H1 (cell line): ENCODE measurements around the gene TTC6. TPM values are rescaled to one million over a fixed set of nuclear protein-coding genes. Genes with fewer than 3 reads are reported as not detected.

ENCODE experiments used
- CTCF ChIA-PET: fragments of 300-600 bp; sonication (Branson Sonifier 250); formaldehyde crosslinking; loops from one replicate; lab custom pipeline; 2021; ENCODE audit not compliant: partially characterized antibody; lab: Charles Lee
- POLR2A ChIA-PET: fragments of 300-600 bp; sonication (Branson Sonifier 250); formaldehyde crosslinking; loops from one replicate; lab custom pipeline; 2021; ENCODE audit warnings: inconsistent platforms; ENCODE audit not compliant: partially characterized antibody; lab: Charles Lee
- DNase-seq, 2 experiments: peaks; one replicate each; pipeline versions ENCODE4 v3.0.0 to v3.0.0-alpha.2; 2010 to 2022; ENCODE audit warnings: low spot score in 2 of 2, low read depth in 1 of 2, mixed read lengths in 1 of 2
- FAIRE-seq: peaks from 2 replicates; lab custom pipeline; 2011; peaks lifted over from hg19 to GRCh38; lab: Jason Lieb, UNC
- H2AFZ ChIP-seq: 2 replicates; pipeline ENCODE4 v1.8.1; 2012; ENCODE audit warnings: low read length, inconsistent platforms
- H2AK5ac ChIP-seq: 2 replicates; pipeline ENCODE4 v1.6.1; 2013; ENCODE audit warnings: low read depth, low read length
- H2BK120ac ChIP-seq: replicated peaks from 2 replicates; pipeline ENCODE3; 2013; ENCODE audit warnings: low read depth, low read length, inconsistent platforms
- H2BK12ac ChIP-seq: 2 replicates; pipeline ENCODE4 v1.6.1; 2013; ENCODE audit warnings: low read depth, low read length
- H2BK15ac ChIP-seq: 2 replicates; pipeline ENCODE4 v1.6.1; 2013; ENCODE audit warnings: low read length
- H2BK20ac ChIP-seq: 2 replicates; pipeline ENCODE4 v1.6.1; 2013; ENCODE audit warnings: low read length
- H2BK5ac ChIP-seq: 2 replicates; pipeline ENCODE4 v1.6.1; 2013; ENCODE audit warnings: low read depth, low read length
- H3K14ac ChIP-seq: 2 replicates; pipeline ENCODE4 v1.6.1; 2013; ENCODE audit warnings: inconsistent platforms; ENCODE audit not compliant: insufficient read length
- H3K18ac ChIP-seq: 2 replicates; pipeline ENCODE4 v1.6.1; 2013; ENCODE audit warnings: low read length; ENCODE audit errors: extremely low read depth
- H3K23ac ChIP-seq: 2 replicates; pipeline ENCODE4 v1.6.1; 2013; ENCODE audit warnings: inconsistent platforms; ENCODE audit not compliant: insufficient read length
- H3K23me2 ChIP-seq: 2 replicates; pipeline ENCODE4 v1.6.1; 2013; ENCODE audit warnings: low read depth, low read length
- H3K27ac ChIP-seq: 2 replicates; pipeline ENCODE4 v1.6.1; 2011; ENCODE audit warnings: low read depth, low read length, inconsistent platforms
- H3K27me3 ChIP-seq, 4 experiments: replicated peaks in 1 of 4; 1 replicate in 1 of 4; 2 replicates in 3 of 4; pipeline versions ENCODE4 v1.6.1 to v1.8.1; 2011 to 2013; ENCODE audit warnings: low read length in 3 of 4, mild to moderate bottlenecking in 3 of 4, inconsistent platforms in 2 of 4, mixed read lengths in 2 of 4, moderate library complexity in 1 of 4; ENCODE audit not compliant: control insufficient read depth in 3 of 4, insufficient read depth in 3 of 4; ENCODE audit errors: extremely low read depth in 1 of 4
- H3K36me3 ChIP-seq, 4 experiments: 2 replicates each; pipeline versions ENCODE4 v1.6.1 to v1.8.1; 2011 to 2013; ENCODE audit warnings: mild to moderate bottlenecking in 4 of 4, low read length in 3 of 4, moderate library complexity in 2 of 4, control low read depth in 1 of 4, inconsistent platforms in 1 of 4; ENCODE audit not compliant: insufficient read depth in 4 of 4, control insufficient read depth in 2 of 4
- H3K4ac ChIP-seq: replicated peaks from 2 replicates; pipeline ENCODE3; 2013; ENCODE audit warnings: low read length, low read depth, mixed read lengths, inconsistent platforms; ENCODE audit not compliant: insufficient read length
- H3K4me1 ChIP-seq, 4 experiments: replicated peaks in 1 of 4; 1 replicate in 1 of 4; 2 replicates in 3 of 4; pipeline versions ENCODE4 v1.6.1 to v1.8.1; 2011 to 2013; ENCODE audit warnings: low read length in 3 of 4, inconsistent platforms in 2 of 4, mixed read lengths in 1 of 4; ENCODE audit not compliant: insufficient read depth in 4 of 4, control insufficient read depth in 3 of 4
- H3K4me2 ChIP-seq, 2 experiments: 2 replicates each; pipeline versions ENCODE4 v1.6.1 to v1.8.1; 2011 to 2013; ENCODE audit warnings: low read depth in 2 of 2, low read length in 2 of 2, control low read depth in 1 of 2, inconsistent platforms in 1 of 2, mild to moderate bottlenecking in 1 of 2; ENCODE audit not compliant: insufficient read depth in 1 of 2
- H3K4me3 ChIP-seq, 4 experiments: fragments of 200-600, 300-600 bp in 1 of 4; sonication (generic), shearing (Covaris generic), sonication (Bioruptor Twin) in 1 of 4; 2 replicates each; pipeline versions ENCODE4 v1.5.1 to v1.8.1; 2011 to 2016; ENCODE audit warnings: low read length in 4 of 4, low read depth in 3 of 4, control low read depth in 2 of 4, inconsistent platforms in 2 of 4, mild to moderate bottlenecking in 2 of 4, mixed read lengths in 1 of 4, moderate library complexity in 1 of 4; ENCODE audit not compliant: insufficient read depth in 2 of 4; ENCODE audit errors: extremely low read depth in 1 of 4
- H3K56ac ChIP-seq: replicated peaks from 2 replicates; pipeline ENCODE3; 2013; ENCODE audit warnings: low read depth, mild to moderate bottlenecking, mixed read lengths, low read length, inconsistent platforms; ENCODE audit not compliant: insufficient read length
- H3K79me1 ChIP-seq: 2 replicates; pipeline ENCODE4 v1.6.1; 2013; ENCODE audit warnings: low read depth, low read length, control low read depth
- H3K79me2 ChIP-seq, 2 experiments: 2 replicates each; pipeline versions ENCODE4 v1.6.1 to v1.8.1; 2012 to 2013; ENCODE audit warnings: low read length in 2 of 2, mild to moderate bottlenecking in 2 of 2, inconsistent platforms in 1 of 2; ENCODE audit not compliant: insufficient read depth in 2 of 2, control insufficient read depth in 1 of 2
- H3K9ac ChIP-seq, 4 experiments: replicated peaks in 1 of 4; 1 replicate in 1 of 4; 2 replicates in 3 of 4; pipeline versions ENCODE4 v1.6.1 to v1.8.1; 2011 to 2013; ENCODE audit warnings: low read depth in 3 of 4, low read length in 3 of 4, control low read depth in 2 of 4, mild to moderate bottlenecking in 2 of 4, moderate library complexity in 2 of 4, inconsistent platforms in 1 of 4; ENCODE audit errors: extremely low read depth in 1 of 4
- H3K9me3 ChIP-seq, 2 experiments: 2 replicates each; pipeline versions ENCODE4 v1.6.1 to v1.8.1; 2012 to 2013; ENCODE audit warnings: mild to moderate bottlenecking in 2 of 2, moderate library complexity in 2 of 2, control low read depth in 1 of 2, inconsistent platforms in 1 of 2, low read depth in 1 of 2, low read length in 1 of 2, mixed read lengths in 1 of 2; ENCODE audit not compliant: insufficient read depth in 2 of 2
- H4K20me1 ChIP-seq, 2 experiments: replicated peaks in 1 of 2; 2 replicates each; pipeline versions ENCODE3 to v1.8.1; 2011 to 2013; ENCODE audit warnings: inconsistent platforms in 2 of 2, low read length in 2 of 2, mild to moderate bottlenecking in 1 of 2; ENCODE audit not compliant: insufficient read depth in 2 of 2, control insufficient read depth in 1 of 2
- H4K5ac ChIP-seq: 2 replicates; pipeline ENCODE4 v1.6.1; 2013; ENCODE audit warnings: low read length, low read depth, mixed read lengths, inconsistent platforms; ENCODE audit not compliant: insufficient read length
- H4K8ac ChIP-seq: 2 replicates; pipeline ENCODE4 v1.8.0; 2013; ENCODE audit warnings: mild to moderate bottlenecking, moderate library complexity, low read length, inconsistent platforms; ENCODE audit not compliant: insufficient read depth; ENCODE audit errors: extremely low read depth
- H4K91ac ChIP-seq: replicated peaks from 2 replicates; pipeline ENCODE3; 2013; ENCODE audit warnings: low read length, mixed read lengths, inconsistent platforms; ENCODE audit not compliant: insufficient read length
- ASH2L ChIP-seq: fragments of 200-600, 300-600 bp; sonication (generic); IDR thresholded peaks from one replicate; pipeline ENCODE4 v1.7.1; 2017; ENCODE audit warnings: low read length
- EP300 ChIP-seq, 2 experiments: IDR thresholded peaks; 1 replicate in 1 of 2; 2 replicates in 1 of 2; pipeline ENCODE4 v1.6.1; 2011 to 2012; ENCODE audit warnings: low read depth in 2 of 2, low read length in 2 of 2, mild to moderate bottlenecking in 2 of 2, borderline replicate concordance in 1 of 2, inconsistent platforms in 1 of 2, moderate library complexity in 1 of 2
- EZH2 ChIP-seq: fragments of 200-600 bp; sonication (generic); IDR thresholded peaks from 2 replicates; pipeline ENCODE4 v1.7.1; 2012; ENCODE audit warnings: low read depth, mild to moderate bottlenecking, moderate library complexity, low read length, inconsistent platforms; ENCODE audit not compliant: severe bottlenecking
- KDM1A ChIP-seq: fragments of 200-600, 300-600 bp; sonication (generic); IDR thresholded peaks from 2 replicates; pipeline ENCODE4 v1.7.1; 2016; ENCODE audit warnings: mild to moderate bottlenecking, low read length, borderline replicate concordance
- KDM4A ChIP-seq: IDR thresholded peaks from one replicate; pipeline ENCODE4 v1.7.1; 2012; ENCODE audit warnings: low read depth, mild to moderate bottlenecking, moderate library complexity, low read length, inconsistent platforms; ENCODE audit not compliant: severe bottlenecking
- MAX ChIP-seq: IDR thresholded peaks from 2 replicates; pipeline ENCODE4 v1.6.1; 2012; ENCODE audit warnings: inconsistent platforms
- RAD21 ChIP-seq, 2 experiments: IDR thresholded peaks in 1 of 2; conservative IDR thresholded peaks in 1 of 2; 2 replicates each; pipeline ENCODE4 v1.6.1; 2011; ENCODE audit warnings: low read depth in 2 of 2, low read length in 2 of 2, improper control_type of control experiment in 1 of 2, inconsistent platforms in 1 of 2, mild to moderate bottlenecking in 1 of 2, moderate library complexity in 1 of 2
- WGBS, 2 experiments: shearing (Covaris generic) in 1 of 2; methylation state at CpG; one replicate each; pipeline versions ENCODE4 v1.1.6 to v1.1.7; 2013 to 2015; ENCODE audit warnings: low lambda C conversion rate in 2 of 2, mixed read lengths in 2 of 2, inconsistent platforms in 1 of 2, low coverage in 1 of 2, missing lambda C conversion rate in 1 of 2; ENCODE audit not compliant: insufficient replicate concordance in 2 of 2, insufficient coverage in 1 of 2, insufficient read length in 1 of 2; ENCODE audit errors: extremely low coverage in 1 of 2, missing lambda C conversion rate in 1 of 2; 5-methylcytosine and 5-hydroxymethylcytosine counted together
- polyA plus RNA-seq, 7 experiments: library from polyadenylated mRNA; depleted of rRNA in 3 of 7; stranded (reverse) in 5 of 7; unstranded in 2 of 7; fragments of >200 nt in 5 of 7; fragments of 200-250 nt in 2 of 7; gene quantifications; 1 replicate in 5 of 7; 2 replicates in 1 of 7; 4 replicates in 1 of 7; pipeline versions ENCODE4 v1.2.1 to v1.2.3, GENCODE V29; 2011 to 2013; ENCODE audit warnings: missing spikeins in 2 of 7, mixed read lengths in 2 of 7
- total RNA-seq: library from RNA; stranded (reverse); fragmentation: NEBNext Ultra II Directional; extraction: Animal tissue kit (Norgen Biotek cat#: 25700); gene quantifications from 2 replicates; pipeline ENCODE4 v1.2.1, GENCODE V29; 2021
- TF ChIP-seq, protein P1 (sequence below): IDR thresholded peaks from 2 replicates; pipeline ENCODE4 v1.6.1; 2012; ENCODE audit warnings: inconsistent platforms

TTC6 gene
- total and polyA plus RNA-seq, 2 of the 8 experiments (the other 6 are each of a cell fraction or from before 2014, with no cell fraction given) = 0.02 TPM; not detected in 1

DNA sequence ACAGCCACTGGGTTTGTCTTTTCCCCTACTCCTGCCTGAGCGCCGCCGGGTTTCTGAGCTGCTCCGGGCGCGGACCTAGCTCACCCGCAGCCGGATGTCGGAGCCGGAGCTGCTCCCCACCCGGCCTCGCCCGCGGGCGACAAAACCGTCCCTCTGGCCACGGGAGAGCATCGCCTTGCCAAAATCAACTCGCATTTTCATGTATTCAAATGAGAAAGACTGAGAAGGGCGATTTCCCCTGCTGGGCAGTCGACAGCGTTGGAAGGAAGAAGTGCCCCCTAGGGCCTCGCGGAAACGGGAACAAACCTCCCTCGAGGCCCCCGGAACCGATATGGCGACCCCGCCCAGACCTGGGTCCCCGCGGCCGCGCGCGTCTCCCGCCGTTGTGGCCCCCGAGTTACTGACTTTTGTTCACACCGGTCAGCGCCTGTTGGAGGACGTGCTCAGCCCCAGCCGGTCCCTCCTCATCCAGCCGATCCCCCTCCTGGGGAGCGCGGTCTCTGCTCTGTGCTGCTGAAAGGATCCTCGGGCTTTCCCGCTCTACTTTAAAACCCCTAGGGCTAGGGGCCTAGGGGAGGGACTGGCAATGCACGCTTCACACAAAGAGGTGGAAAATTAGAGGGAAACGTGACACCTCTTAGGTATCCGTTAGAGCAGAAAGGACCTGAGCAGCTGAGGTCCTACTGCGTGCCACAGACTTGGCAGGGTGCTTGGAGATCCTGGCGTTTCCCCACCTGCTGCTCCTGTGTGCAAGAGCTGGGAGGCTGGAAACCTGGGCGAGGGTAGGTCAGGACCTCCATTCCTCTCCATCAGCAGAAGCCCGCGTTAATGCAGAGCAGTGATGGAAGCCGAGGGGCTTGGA lies 4.3 kb downstream of the TTC6 start:
- ChIA-PET POLR2A (interaction anchor here (0.7 to 1.5 kb wide), 4 partner anchors 8 to 23 kb away, joined by 3 to 5 read pairs (median 4); no protein-coding TSS in a partner anchor), CTCF (interaction anchor here (0.6 to 7.6 kb wide), 7 partner anchors 11 to 354 kb away, joined by 4 to 62 read pairs (median 7); no protein-coding TSS in a partner anchor)
- no peak overlapping the region for H3K14ac ChIP-seq
- H2AFZ ChIP-seq = no peak overlapping the region
- no peak overlapping the region for H2AK5ac ChIP-seq
- peak overlapping the region; percentile 20 to 57 (median 36); a peak in 7 of 8 replicates for H3K4me3 ChIP-seq
- H3K23ac ChIP-seq = no peak overlapping the region
- H2BK15ac ChIP-seq = peak overlapping the region; percentile 88; the same call in 1 of the 2 replicates
- H4K5ac ChIP-seq = no peak overlapping the region
- peaks cover 68 to 99% (median 95%) of the 10 kb centered on the region in 4 experiments for H3K27me3 ChIP-seq
- peaks cover 0 to 25% (median 13%) of the 10 kb centered on the region in 4 experiments; a peak in 6 of 7 replicates for H3K4me1 ChIP-seq
- peaks cover 5% of the 10 kb centered on the region for H3K23me2 ChIP-seq
- no peak overlapping the region; a peak in 1 of 7 replicates for H3K9ac ChIP-seq
- peak overlapping the region; percentile 47; the same call in 1 of the 2 replicates for H4K8ac ChIP-seq
- H3K56ac ChIP-seq = no peak overlapping the region
- H3K18ac ChIP-seq = no peak overlapping the region; the same call in 1 of the 2 replicates
- H3K36me3 ChIP-seq = no peaks in the 10 kb centered on the region
- H2BK20ac ChIP-seq = no peak overlapping the region
- H3K4me2 ChIP-seq = peak overlapping the region; percentile 71 to 89
- no peak for FAIRE-seq
- DNase-seq = peak in 1 of 2 experiments; percentile 76
- peaks cover 8 to 23% of the 10 kb centered on the region in 2 experiments for H4K20me1 ChIP-seq
- H3K4ac ChIP-seq = no peak overlapping the region
- H4K91ac ChIP-seq = no peak overlapping the region
- H3K79me1 ChIP-seq = no peaks in the 10 kb centered on the region
- H2BK5ac ChIP-seq = no peak overlapping the region
- no peaks in the 10 kb centered on the region for H3K79me2 ChIP-seq
- 4% methylated on average over 57 of the region's 57 CpGs; no CpG with 5 or more reads in 1 of the 2 experiments for WGBS, 2 experiments
- H3K27ac ChIP-seq = no peak overlapping the region
- no peak overlapping the region for H2BK120ac ChIP-seq
- no peak overlapping the region for H2BK12ac ChIP-seq
- no peaks in the 10 kb centered on the region for H3K9me3 ChIP-seq
- TF ChIP-seq MAX (peak; percentile 61), EZH2 (peak; percentile 72), EP300 (IDR thresholded peaks at IDR 0.05; ENCODE audit: borderline replicate concordance in 1 of 2, low read depth in 2 of 2, low read length in 2 of 2) (no peak), ASH2L (peak; percentile 58), KDM1A (peak; percentile 37; the same call in 1 of the 2 replicates), KDM4A (peak; percentile 80), RAD21 (IDR thresholded peaks at IDR 0.05 in 1 of 2, conservative IDR thresholded peaks at IDR 0.05 in 1 of 2; ENCODE audit: low read depth in 2 of 2, low read length in 2 of 2) (no peak)
- TF ChIP-seq, protein P1, sequence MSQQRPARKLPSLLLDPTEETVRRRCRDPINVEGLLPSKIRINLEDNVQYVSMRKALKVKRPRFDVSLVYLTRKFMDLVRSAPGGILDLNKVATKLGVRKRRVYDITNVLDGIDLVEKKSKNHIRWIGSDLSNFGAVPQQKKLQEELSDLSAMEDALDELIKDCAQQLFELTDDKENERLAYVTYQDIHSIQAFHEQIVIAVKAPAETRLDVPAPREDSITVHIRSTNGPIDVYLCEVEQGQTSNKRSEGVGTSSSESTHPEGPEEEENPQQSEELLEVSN = peak; percentile 90
